Measurements from ENCODE around the gene KRTAP4-2. TPM values are rescaled to one million over a fixed set of nuclear protein-coding genes. Genes with fewer than 3 reads are reported as not detected.
"Not testable (repeated sequence)": the region's sequence is repeated elsewhere in the genome, so short reads cannot be mapped to it uniquely, and the experiment has no call there.

Gene KRTAP4-2
- total RNA-seq, 3 donors from 2014 or later = not detected

DNA sequence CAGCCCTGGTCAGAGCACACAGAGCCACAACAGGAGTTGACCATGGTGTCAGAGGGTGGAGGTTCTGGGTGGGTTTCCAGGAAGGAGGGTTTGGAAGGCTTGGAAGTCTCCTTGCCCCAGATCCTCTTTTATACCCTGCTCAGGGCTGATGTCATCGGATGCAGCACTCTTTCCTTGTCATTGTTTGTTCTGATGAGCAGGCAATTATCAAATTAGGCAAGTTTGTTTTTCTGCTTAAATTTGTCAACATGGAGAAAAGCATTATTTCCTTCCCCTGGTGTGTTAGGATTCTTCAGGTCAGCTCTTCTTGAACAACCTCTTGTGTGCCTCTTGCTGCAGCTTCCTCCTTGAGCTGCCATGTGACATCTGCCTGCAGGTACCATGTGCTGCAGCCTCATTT is 17.4 kb downstream of the KRTAP4-2 start, which contains the start of gene KRTAP4-4:
Gene KRTAP4-4, minus strand, starts transcription at position 101 of the 400 bp plus-strand sequence. Its CDS starts 57 bp downstream, at position 44.
- no peaks in the 10 kb centered on the region for H3K36me3 ChIP-seq
- intact Hi-C loops (cut with DNase I; ENCODE audit: low total_unique reads) = no loop called here
- no peak within 1 kb of the TSS for H3K27ac ChIP-seq
- no peak within 1 kb of the TSS for H3K4me3 ChIP-seq
- no peaks in the 10 kb centered on the region for H3K27me3 ChIP-seq
- no peaks in the 10 kb centered on the region for H3K4me1 ChIP-seq
- DNase-seq (ENCODE audit: low spot score in 2 of 2) = no peak
- H3K9me3 ChIP-seq = no peaks in the 10 kb centered on the region
- no peak for TF ChIP-seq POLR2A (IDR thresholded peaks at IDR 0.05)
- TF ChIP-seq, protein P1, sequence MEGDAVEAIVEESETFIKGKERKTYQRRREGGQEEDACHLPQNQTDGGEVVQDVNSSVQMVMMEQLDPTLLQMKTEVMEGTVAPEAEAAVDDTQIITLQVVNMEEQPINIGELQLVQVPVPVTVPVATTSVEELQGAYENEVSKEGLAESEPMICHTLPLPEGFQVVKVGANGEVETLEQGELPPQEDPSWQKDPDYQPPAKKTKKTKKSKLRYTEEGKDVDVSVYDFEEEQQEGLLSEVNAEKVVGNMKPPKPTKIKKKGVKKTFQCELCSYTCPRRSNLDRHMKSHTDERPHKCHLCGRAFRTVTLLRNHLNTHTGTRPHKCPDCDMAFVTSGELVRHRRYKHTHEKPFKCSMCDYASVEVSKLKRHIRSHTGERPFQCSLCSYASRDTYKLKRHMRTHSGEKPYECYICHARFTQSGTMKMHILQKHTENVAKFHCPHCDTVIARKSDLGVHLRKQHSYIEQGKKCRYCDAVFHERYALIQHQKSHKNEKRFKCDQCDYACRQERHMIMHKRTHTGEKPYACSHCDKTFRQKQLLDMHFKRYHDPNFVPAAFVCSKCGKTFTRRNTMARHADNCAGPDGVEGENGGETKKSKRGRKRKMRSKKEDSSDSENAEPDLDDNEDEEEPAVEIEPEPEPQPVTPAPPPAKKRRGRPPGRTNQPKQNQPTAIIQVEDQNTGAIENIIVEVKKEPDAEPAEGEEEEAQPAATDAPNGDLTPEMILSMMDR (IDR thresholded peaks at IDR 0.05) = no peak
- no peak for TF ChIP-seq POLR2AphosphoS5 (IDR thresholded peaks at IDR 0.05)

DNA sequence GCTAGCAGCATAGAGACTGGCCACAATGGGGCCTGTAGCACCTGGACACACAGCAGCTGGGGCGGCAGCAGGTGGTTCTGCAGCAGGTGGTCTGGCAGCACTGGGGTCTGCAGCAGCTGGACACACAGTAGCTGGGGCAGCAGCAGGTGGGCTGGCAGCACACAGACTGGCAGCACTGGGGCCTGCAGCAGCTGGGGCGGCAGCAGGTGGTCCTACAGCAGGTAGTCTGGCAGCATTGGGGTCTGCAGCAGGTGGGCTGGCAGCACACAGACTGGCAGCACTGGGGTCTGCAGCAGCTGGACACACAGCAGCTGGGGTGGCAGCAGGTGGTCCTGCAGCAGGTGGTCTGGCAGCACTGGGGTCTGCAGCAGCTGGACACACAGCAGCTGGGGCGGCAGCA is 17.8 kb downstream of the KRTAP4-2 start:
- H3K27me3 ChIP-seq; H3K9me3 ChIP-seq; H3K4me3 ChIP-seq; H3K27ac ChIP-seq; H3K4me1 ChIP-seq; intact Hi-C loops (cut with DNase I; ENCODE audit: low total_unique reads); DNase-seq (ENCODE audit: low spot score in 2 of 2); H3K36me3 ChIP-seq: not testable (repeated sequence)

DNA sequence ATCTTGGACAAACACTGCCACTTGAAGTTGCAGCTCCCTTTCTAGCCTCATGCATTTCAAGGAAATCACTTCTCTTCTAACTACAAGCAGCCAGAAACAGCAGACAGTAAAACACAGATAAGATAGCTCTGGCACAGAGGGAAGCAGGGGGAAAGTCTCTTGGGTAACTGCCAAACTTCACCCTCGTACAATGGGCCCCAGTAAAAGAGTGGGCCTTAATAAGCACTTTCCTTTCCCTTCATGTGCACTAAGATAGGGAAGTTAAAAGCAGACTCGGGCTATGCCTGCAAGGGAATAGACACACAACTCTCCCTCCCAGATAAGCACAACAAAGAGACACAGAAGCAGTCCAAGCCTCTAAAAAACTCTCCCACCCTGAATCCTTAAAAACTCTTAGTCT is 24.2 kb downstream of the KRTAP4-2 start:
- H3K4me1 ChIP-seq = no peaks in the 10 kb centered on the region
- TF ChIP-seq POLR2AphosphoS5 (IDR thresholded peaks at IDR 0.05) (no peak), POLR2A (IDR thresholded peaks at IDR 0.05) (no peak)
- TF ChIP-seq, protein P1 (IDR thresholded peaks at IDR 0.05) = no peak
- DNase-seq (ENCODE audit: low spot score in 2 of 2) = no peak
- intact Hi-C loops (cut with DNase I; ENCODE audit: low total_unique reads) = no loop called here
- H3K36me3 ChIP-seq = no peaks in the 10 kb centered on the region
- H3K27ac ChIP-seq = no peak overlapping the region
- no peaks in the 10 kb centered on the region for H3K27me3 ChIP-seq
- no peaks in the 10 kb centered on the region for H3K9me3 ChIP-seq
- H3K4me3 ChIP-seq = no peak overlapping the region

DNA sequence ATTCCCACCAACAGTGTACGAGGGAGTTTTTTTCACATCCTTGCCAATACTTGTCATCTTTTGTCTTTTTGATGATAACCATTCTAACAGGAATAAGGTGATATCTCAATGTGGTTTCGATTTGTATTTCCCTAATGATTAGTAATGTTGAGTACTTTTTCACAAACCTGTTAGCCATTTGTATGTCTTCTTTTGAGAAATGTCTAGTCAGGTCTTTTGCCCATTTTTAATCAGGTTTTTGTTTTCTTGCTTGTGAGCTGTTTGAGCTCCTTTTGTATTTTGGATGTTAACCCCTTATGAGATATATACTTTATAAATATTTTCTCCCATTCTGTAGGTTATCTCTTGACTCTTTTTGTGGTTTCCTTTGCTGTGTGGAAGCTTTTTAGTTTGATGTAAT is 26.5 kb downstream of the KRTAP4-2 start:
- Histone ChIP-seq H3K9me3 (no peaks in the 10 kb centered on the region), H3K4me3 (no peak overlapping the region), H3K4me1 (no peaks in the 10 kb centered on the region), H3K27ac (no peak overlapping the region), H3K36me3 (no peaks in the 10 kb centered on the region), H3K27me3 (no peaks in the 10 kb centered on the region)
- intact Hi-C loops (cut with DNase I; ENCODE audit: low total_unique reads) = no loop called here
- TF ChIP-seq POLR2A (IDR thresholded peaks at IDR 0.05) (no peak), POLR2AphosphoS5 (IDR thresholded peaks at IDR 0.05) (no peak)
- DNase-seq (ENCODE audit: low spot score in 2 of 2) = no peak

DNA sequence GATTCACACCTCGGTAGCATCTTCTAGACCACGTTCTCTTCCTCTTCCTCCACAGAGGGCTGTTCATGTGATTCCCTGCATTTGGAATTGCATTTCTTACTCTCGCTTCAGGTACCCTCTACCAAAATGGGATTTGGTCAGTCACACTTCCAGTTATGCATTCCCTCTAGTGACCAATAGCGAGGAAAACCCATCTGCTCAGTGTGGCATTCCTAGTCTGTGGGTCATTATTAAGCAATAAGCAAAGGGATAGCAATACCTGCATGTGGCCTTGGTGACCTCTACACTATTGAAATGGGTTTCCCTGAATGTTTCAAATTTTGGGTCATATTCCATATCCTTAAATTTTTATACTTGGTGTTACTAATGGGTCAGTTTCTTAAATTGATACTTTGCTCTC is 28.0 kb downstream of the KRTAP4-2 start:
- intact Hi-C loops (cut with DNase I; ENCODE audit: low total_unique reads) = no loop called here
- Histone ChIP-seq H3K36me3 (no peaks in the 10 kb centered on the region), H3K4me1 (no peaks in the 10 kb centered on the region), H3K27ac (no peak overlapping the region), H3K27me3 (no peaks in the 10 kb centered on the region), H3K4me3 (no peak overlapping the region), H3K9me3 (no peaks in the 10 kb centered on the region)
- TF ChIP-seq POLR2AphosphoS5 (IDR thresholded peaks at IDR 0.05) = no peak
- TF ChIP-seq, protein P1 (IDR thresholded peaks at IDR 0.05) = no peak
- no peak for TF ChIP-seq POLR2A (IDR thresholded peaks at IDR 0.05)
- no peak for DNase-seq (ENCODE audit: low spot score in 2 of 2)

DNA sequence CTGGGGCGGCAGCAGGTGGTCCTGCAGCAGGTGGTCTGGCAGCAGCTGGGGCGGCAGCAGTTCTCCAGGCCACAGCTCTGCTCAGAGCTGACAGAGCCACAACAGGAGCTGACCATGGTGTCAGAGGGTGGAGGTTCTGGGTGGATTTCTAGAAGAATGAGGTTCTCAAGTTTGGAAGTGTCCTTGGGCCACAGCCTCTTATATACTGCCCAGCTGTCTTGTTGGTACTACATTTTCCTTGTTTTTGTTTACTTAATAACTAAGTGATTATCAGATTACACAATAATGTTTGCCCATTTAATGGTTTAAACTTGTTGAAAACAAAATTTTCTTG is 28.4 kb downstream of the KRTAP4-2 start, which contains the start of gene KRTAP4-5:
Gene KRTAP4-5, minus strand, starts transcription at position 174 of the 334 bp plus-strand sequence. Its CDS starts 58 bp downstream, at position 116.
- TF ChIP-seq POLR2AphosphoS5 (IDR thresholded peaks at IDR 0.05) (no peak), POLR2A (IDR thresholded peaks at IDR 0.05) (no peak)
- TF ChIP-seq, protein P1 (IDR thresholded peaks at IDR 0.05) = no peak

DNA sequence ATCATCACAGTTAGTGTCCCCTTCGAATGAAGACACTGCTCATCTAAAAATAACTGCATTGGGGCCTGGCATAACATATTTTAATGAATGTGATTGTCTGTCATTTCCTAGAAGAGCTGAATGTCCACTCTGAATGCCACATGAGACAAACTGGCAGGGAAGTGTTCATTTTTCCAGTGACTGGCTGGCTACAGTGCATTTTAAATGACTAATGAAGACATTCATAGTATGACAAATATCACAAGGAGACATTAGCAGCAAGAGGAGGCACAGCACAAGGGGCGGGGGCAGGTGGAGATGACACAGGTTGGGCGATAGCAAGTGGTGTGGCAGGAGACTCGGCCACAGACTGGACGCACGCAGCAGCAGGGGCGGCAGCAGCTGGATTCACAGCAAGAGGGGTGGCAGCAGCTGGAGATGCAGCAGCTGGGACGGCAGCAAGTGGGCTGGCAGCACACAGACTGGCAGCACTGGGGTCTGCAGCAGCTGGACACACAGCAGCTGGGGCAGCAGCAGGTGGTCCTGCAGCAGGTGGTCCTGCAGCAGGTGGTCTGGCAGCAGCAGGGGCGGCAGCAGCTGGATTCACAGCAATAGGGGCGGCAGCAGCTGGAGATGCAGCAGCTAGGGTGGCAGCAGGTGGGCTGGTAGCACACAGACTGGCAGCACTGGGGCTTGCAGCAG is 28.9 kb downstream of the KRTAP4-2 start:
- H3K4me1 ChIP-seq; H3K4me3 ChIP-seq; intact Hi-C loops (cut with DNase I; ENCODE audit: low total_unique reads); H3K9me3 ChIP-seq; H3K36me3 ChIP-seq; H3K27me3 ChIP-seq; H3K27ac ChIP-seq; DNase-seq (ENCODE audit: low spot score in 2 of 2): not testable (repeated sequence)

More for the DNA sequence above, 28.4 kb downstream of the KRTAP4-2 start, which contains the start of gene KRTAP4-5:
- Histone ChIP-seq H3K4me1 (no peaks in the 10 kb centered on the region), H3K36me3 (no peaks in the 10 kb centered on the region), H3K4me3 (no peak within 1 kb of the TSS), H3K27ac (no peak within 1 kb of the TSS), H3K9me3 (no peaks in the 10 kb centered on the region), H3K27me3 (no peaks in the 10 kb centered on the region)
- DNase-seq (ENCODE audit: low spot score in 2 of 2) = no peak
- intact Hi-C loops (cut with DNase I; ENCODE audit: low total_unique reads) = no loop called here

Data from breast epithelium (tissue), 4 donors.